Germinal center (tissue), 1 donor: ENCODE data around the gene P3H1.
A peak's percentile ranks its signal among the peaks of the same experiment; 100 is the strongest.

Experiments
- DNase-seq: peaks from one replicate; pipeline ENCODE4 v3.0.0; 2012; ENCODE audit warnings: mixed read lengths, low spot score

Gene P3H1

GRCh38 chr1:42743317-42744147, 23.3 kb downstream of the P3H1 start:
- no peak for DNase-seq

GRCh38 chr1:42742617-42743316, 24.1 kb downstream of the P3H1 start:
- no peak for DNase-seq

- no peak for DNase-seq
Observed at GRCh38 chr1:42742141-42742540, 24.7 kb downstream of the P3H1 start.

GRCh38 chr1:42741706-42742105, 25.1 kb downstream of the P3H1 start:
- no peak for DNase-seq

- DNase-seq = no peak
Observed at GRCh38 chr1:42740851-42741580, 25.8 kb downstream of the P3H1 start.

- DNase-seq = no peak
Observed at GRCh38 chr1:42739753-42740700, 26.8 kb downstream of the P3H1 start, which contains the start of gene CLDN19. Gene CLDN19, minus strand, starts transcription at chr1:42740236. Its CDS starts 173 bp downstream, at chr1:42740063.

- no peak for DNase-seq
Observed at GRCh38 chr1:42738678-42739226, 28.1 kb downstream of the P3H1 start.

- no peak for DNase-seq
Observed at GRCh38 chr1:42737986-42738677, 28.7 kb downstream of the P3H1 start.

GRCh38 chr1:42737257-42737656, 29.6 kb downstream of the P3H1 start:
- peak; percentile 17 for DNase-seq

- no peak for DNase-seq
Observed at GRCh38 chr1:42736571-42737200, 30.1 kb downstream of the P3H1 start.

GRCh38 chr1:42736152-42736551, 30.7 kb downstream of the P3H1 start:
- DNase-seq = no peak

- no peak for DNase-seq
Observed at GRCh38 chr1:42735477-42736105, 31.2 kb downstream of the P3H1 start.

- DNase-seq = no peak
Observed at GRCh38 chr1:42735056-42735455, 31.8 kb downstream of the P3H1 start.

- no peak for DNase-seq
Observed at GRCh38 chr1:42734201-42735035, 32.4 kb downstream of the P3H1 start.

- no peak for DNase-seq
Observed at GRCh38 chr1:42733415-42734200, 33.2 kb downstream of the P3H1 start.

GRCh38 chr1:42732126-42732680, 34.6 kb downstream of the P3H1 start:
- DNase-seq = no peak

- no peak for DNase-seq
Observed at GRCh38 chr1:42731585-42731984, 35.2 kb downstream of the P3H1 start.

GRCh38 chr1:42730988-42731387, 35.8 kb downstream of the P3H1 start:
- no peak for DNase-seq
